Erythroblast (primary cell): ENCODE results near the gene SLC17A8.

Source experiments
- DNase-seq, 2 experiments: peaks; one replicate each; lab custom pipeline; 2025; lab: John Stamatoyannopoulos, UW
- GATA1 ChIP-seq: IDR thresholded peaks from 2 replicates; pipeline ENCODE4 v1.6.1; 2011; ENCODE audit warnings: low read depth, mild to moderate bottlenecking, control low read depth, low read length, moderate library complexity
- POLR2A ChIP-seq: IDR thresholded peaks from 2 replicates; pipeline ENCODE4 v1.6.1; 2011; ENCODE audit warnings: mild to moderate bottlenecking, low read length

SLC17A8 gene

GRCh38 chr12:100455896-100456295 lies 99.0 kb downstream of the SLC17A8 start:
- TF ChIP-seq GATA1 (no peak), POLR2A (no peak)

GRCh38 chr12:100458191-100458590 lies 101.3 kb downstream of the SLC17A8 start:
- TF ChIP-seq POLR2A (no peak), GATA1 (no peak)

More at GRCh38 chr12:100455896-100456295, 99.0 kb downstream of the SLC17A8 start:
- no peak for DNase-seq

DNA sequence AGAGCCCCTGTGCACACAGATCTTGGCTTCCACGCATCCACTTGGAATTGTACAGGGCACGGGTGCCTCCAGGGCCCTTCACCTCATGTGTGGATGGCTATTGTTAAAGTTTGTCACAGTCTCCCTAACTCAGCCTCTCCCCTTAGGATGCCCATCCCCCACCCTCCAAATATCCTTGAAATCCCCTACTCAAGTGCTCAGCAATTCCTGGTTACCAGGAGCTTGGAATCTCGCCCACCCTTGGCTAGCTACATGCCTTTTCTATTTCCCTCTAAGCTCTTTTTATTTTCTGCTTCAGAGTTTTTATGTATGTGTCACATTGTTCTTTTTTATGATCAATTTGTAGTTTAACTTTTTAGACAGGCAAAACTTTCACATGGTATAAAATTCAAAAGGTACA lies 103.8 kb downstream of the SLC17A8 start:
- no peak for TF ChIP-seq POLR2A
- no peak for TF ChIP-seq GATA1
- DNase-seq: no peak

More at GRCh38 chr12:100458191-100458590, 101.3 kb downstream of the SLC17A8 start:
- DNase-seq: no peak

DNA sequence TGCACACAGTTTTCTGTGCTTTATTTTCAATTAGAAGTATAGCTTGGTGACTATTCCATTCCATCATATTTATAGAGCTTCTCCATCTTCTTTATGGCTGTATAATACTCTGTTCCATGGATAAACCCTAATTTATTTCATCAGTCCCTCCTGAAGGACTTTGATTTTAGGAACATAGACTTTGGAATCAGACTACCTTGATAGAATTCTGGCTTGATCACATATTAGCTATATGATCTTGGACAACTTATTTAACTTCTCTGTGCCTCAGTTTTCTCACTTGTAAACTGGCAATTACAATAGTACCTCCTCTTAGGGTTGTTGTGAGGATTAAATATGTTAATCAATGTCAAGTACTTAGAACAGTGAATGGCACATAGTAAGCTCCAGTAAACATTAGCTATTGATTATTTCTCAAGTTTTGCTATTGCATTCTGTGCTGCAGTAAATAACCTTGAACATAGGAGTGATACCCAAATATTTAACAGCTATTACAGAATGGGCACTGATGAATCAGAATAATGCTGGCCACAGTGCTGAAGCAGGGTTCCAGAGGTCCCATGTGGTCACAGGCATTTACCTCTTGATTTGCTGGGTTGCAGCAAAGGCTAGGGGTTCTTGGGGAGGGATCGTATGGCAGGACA lies 104.6 kb downstream of the SLC17A8 start:
- TF ChIP-seq GATA1 (no peak), POLR2A (no peak)
- no peak for DNase-seq

DNA sequence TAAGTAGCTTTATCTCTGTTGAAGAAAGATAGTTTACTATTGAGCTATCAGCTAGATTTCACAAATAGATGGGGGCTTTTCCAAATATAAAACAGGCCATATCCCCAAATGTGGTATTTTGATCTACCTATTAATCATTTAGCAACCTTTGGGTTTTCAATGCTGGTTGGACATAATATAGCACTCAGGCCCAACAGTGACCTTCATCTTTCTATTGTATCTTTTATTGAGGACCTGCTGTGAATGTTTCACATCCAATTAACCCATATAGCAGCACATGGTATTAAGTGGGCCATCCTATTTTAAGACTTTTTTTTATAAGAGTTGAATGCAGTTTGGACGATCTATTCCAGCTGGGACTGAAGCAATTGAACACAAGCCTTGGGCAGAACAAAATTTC lies 106.8 kb downstream of the SLC17A8 start:
- no peak for DNase-seq
- no peak for TF ChIP-seq POLR2A
- no peak for TF ChIP-seq GATA1

GRCh38 chr12:100464529-100464928 lies 107.7 kb downstream of the SLC17A8 start:
- TF ChIP-seq POLR2A: no peak
- TF ChIP-seq GATA1: no peak
- no peak for DNase-seq

DNA sequence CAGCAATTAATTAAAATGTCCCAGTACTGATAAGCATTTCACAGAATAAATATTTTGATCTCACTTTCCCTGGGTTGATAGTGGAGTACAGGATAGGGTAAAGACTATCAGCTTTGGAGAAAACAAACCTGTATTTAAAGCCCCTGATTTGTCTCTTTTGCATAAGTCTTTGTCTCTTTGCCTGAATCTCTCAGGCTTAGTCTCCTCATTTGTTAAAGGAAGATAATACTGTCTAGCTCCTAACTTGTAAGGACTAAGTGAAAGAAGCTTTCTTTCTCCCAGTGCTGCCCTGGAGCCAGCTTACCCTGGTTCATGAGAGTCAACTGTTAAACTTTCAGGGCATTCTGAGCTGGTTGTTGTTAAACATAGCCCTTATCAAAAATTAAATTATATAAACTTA lies 111.3 kb downstream of the SLC17A8 start:
- no peak for TF ChIP-seq GATA1
- no peak for TF ChIP-seq POLR2A
- DNase-seq: no peak
